Measurements from ENCODE around the gene KCNC4.

KCNC4 gene

DNA sequence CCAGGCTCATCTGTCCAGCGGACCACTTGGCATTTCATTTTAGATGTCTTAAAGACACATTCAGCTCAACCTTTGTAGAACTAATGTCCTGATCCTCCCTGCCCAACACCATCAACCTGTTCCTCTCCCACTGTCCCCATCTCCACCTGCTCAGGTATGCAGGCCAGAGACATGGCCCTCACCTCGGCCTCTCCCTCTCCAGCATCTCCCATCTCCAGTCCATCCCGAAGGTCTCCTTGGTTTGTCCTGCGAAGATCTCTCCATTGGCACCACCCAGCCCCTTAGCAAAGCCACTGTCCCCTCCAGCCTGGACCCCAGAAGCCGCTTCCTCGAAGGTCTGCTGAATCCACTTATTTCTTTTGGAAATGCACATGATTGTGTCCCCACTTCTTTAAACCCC lies 20.9 kb upstream of the KCNC4 start:
- no peak for DNase-seq

DNA sequence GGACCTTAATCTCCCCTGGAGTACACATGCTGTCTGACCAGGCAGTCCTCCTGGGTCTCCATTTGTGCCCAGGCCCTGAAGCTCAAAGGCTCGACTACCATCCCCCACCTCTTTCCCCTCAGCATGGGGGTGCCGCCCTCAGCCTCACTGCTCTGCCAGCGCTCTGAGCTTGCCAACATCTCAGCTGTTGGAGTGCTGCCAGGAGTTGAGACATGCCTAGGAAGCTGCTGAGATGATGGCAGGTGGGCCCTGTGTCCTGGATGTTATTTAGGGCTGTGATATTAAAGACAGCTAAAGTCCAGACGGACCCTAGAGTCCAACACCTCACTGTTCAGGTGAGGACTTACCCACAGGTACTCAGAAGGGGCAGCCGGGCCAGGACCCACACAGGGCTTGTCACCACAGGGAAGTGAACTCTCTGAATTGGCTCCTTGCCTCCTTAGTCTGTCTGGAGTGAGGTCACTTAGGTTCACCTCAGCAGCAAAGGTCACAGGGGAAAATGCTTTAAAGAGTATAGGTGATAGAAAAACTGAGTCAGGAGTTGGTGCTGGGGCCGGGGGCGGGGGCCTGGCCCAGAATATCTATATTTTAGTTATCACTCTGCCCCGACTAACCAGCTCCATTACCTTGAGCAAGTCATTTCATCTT lies 19.7 kb upstream of the KCNC4 start:
- no peak for DNase-seq

DNA sequence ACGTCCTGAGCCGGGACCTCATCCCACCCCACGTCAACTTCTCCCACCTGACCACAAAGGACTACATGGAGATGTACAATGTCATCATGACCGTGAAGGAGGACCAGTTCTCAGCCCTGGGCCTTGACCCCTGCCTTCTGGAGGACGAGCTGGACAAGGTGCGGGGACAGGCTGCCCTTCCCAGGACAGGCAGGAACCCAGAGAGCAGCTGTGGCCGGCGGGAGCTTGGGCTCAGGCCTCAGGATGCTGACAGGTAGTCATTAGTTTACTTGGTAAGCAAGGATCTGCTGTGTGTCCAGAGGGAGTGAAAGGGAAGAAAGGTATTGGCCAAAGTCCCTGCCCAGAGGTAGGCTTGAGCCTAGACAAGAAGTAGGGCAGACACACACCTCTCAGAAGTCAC lies 17.6 kb upstream of the KCNC4 start:
- DNase-seq: no peak

DNA sequence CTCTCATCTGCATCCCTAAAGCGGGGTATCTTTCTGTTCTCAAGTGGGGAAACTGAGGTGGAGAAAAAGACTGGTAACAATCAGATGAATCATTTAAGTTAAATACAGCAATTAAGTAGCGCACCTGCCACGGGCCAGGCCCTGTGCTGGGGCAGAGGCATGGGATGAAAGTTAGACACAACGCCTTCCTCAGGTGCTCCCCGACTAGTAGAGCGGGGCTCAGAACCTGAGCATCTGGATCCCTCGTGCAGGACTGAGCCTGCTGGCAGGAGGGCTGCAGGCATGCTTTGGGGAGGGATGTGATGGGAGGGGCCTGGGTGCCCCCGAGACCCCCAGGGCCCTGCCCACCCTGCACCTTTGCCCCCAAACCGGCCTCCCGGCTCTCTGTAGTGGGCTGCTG lies 14.9 kb upstream of the KCNC4 start:
- no peak for DNase-seq

DNA sequence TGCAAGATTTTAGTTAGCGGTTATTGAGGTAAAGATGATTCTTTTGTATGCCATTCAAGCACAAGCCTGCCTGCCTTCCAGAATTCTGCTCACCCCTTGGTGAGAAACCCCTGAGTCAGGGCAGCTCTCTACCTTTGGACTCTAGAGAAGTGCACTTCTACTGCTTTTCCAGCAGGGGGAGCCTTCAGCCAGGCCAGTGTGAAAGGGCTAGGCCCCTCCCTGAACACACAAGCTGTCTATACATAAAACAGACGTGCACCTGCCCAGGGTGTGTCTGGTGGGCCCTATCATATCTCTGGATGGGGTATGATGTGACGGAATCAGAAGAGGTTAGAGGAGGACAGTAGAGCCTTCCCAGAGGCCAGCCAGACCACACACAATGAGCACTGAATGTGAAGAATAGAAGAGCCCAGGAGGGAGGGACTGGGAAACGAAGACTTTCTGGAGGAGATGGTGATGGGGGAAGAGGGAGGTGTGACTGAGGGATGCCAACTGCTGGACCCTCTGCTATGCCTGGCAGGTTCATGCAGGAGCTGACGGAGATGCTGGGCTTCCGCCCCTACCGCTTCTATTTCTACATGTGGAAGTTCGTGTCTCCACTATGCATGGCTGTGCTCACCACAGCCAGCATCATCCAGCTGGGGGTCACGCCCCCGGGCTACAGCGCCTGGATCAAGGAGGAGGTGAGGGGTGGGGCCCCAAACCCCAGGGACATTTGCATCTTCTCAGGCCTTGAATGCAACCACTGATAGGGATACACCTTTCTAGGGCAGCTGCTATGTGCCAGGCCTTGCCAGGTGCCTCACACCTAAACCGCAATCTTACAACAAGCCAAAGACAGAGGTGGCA lies 13.0 kb upstream of the KCNC4 start:
- DNase-seq: peak; percentile 71 to 83

DNA sequence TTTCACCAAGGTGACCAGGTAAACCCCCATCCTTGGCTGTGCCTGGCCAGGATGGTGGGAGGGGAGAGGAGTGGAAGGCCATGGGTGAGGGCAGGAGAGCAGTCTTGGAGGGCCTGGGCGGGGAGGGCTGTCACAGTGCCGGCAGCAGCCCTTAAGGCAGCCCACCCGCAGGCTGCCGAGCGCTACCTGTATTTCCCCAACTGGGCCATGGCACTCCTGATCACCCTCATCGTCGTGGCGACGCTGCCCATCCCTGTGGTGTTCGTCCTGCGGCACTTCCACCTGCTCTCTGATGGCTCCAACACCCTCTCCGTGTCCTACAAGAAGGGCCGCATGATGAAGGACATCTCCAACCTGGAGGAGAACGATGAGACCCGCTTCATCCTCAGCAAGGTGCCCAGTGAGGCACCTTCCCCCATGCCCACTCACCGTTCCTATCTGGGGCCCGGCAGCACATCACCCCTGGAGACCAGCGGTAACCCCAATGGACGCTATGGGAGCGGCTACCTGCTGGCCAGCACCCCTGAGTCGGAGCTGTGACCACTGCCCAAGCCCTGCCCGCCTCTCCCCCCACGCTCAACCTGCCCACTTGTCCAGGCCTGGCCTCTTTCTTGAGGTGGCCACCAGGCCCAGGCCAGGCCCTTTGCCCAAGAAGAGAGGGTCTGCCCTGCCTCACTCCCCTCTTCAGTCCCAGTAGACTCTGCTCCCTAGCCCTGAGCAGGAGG lies 12.0 kb upstream of the KCNC4 start:
- DNase-seq: no peak

DNA sequence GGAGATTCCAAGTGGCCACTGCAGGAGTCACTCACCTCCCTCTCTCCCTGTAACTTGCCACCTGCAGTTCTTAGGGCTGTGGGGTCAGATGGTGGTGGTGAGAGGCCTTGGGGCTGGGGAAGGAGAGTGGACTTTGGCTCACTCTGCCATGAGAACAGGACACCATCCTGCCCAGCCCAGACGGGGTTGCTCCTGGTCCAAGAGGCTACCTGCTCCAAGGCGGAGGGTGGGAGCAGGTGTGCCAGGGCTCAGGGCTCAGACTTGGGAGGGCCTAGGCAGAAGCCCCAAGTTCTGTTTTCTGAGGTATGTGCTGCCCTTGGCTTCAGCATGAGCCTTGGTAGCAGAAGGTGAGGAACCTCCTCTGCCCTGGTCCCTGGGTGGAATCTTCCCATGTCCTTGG lies 11.4 kb upstream of the KCNC4 start:
- DNase-seq: no peak

DNA sequence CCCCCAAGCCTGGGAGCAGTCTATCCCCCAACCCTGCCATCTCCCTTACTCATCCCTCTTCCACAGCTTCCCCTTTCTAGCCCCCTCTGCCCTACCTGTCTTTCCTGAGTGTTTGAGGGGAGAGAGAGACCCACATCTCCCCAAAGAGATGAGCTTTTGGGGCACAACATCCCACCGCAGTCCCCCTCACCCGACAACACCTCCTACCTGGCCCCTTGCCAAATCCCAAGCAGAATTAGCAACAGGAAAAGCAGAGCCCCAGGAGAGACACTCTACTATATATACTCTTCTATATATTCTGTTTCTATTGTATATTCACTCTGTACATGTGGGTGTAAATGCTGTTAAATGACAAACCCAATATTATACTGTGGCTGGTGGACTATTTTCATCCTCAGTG lies 9.9 kb upstream of the KCNC4 start:
- DNase-seq: no peak

DNA sequence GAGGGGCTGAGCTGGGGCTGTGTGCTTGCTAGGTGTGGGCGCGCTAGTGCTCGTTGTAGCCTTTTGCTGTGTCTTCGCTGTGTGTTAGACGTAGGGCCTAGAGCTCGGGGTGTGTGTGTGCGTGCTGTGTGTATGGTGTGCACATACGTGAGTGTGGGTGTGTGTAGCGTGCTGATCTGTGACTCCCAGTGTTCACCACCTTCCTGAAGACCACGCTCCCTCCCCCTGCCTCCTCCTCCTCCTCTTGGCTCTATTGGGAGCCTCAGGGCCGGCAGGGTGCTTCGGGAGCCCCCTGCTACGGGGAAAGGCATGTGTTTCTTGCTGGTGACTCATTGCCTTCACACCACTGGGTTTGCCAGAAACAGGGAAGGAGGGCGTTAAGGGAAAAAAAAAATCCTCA lies 9.4 kb upstream of the KCNC4 start:
- no peak for DNase-seq

DNA sequence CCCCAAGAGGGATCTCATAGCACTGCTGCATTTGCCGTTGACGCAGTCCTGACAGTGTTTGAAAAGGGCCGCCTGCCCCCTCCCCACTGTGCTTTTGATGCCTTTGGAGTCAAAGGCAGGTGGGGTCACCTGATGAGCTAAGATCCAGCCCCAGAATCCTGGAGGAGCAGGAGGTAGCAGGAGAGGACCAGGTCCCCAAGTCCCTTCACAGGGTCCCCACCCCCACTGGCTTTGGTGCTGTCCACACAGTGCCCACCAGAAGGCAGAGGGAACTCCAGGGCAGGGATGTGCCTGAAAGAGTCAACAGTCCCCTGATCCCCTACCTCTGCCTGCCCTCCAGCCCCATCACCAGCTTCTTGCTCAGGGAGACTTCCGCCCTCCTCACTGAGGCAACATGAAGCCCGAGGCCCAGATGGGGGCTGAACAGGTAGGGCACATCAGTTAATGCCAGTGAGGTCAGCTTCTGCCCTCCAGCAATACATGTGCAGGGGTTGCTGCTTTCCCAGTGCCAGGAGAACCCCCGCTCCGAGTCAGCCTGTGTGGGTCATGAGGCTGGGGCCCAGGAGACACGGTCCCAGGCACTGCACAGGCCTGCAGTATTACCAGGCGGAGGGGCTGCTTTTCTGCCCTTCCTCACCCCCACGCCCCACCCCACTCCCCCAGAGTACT lies 8.8 kb upstream of the KCNC4 start:
- DNase-seq: no peak

DNA sequence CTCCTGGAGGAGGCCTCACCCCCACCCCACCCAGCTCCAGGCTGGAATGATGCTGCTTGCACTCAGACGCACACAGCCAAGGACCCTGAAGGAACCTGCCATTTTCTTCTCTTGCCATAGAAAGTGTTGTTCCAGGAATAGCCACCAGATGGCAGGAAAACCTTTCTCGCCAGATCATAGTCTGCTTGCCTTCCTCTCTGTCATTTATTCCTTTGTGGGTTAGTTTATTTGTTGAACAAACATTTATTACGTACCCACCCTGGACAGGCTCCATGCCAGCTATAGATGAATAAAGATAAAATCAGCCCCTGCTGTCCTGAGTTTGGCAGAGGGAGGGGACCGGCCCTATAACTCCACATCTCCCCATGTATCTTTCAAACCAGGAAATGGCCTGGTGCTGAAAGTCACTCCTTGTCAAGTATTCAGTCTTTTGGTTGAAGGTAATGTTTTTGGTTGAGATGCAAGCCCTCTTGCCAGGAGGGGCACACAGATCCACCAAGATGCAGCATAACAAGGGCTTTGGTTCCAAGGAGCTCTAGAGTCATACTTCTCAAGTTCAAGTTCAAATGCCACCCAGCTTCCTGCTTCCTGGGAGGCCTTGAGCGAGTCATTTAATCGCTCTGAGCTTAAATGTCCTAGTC lies 7.0 kb upstream of the KCNC4 start:
- DNase-seq: peak; percentile 69 to 78

DNA sequence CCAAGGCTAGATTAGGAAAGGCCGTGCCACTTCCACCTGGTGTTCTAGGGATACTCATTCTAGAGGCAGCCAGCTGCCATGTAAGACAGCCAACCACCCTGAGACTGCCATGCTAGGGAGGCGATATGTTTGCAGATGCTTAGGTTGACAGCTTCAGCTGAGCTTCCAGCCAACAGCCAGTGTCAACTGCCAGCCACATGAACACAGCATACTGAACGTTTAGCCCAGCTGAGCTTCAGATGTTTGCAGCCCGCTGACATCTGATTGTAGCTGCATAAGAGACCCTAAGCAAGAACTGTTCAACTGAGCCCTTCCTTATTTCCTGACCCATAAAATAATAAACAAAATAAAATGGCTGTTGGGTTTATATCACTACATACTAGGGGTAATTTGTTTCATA lies 5.0 kb upstream of the KCNC4 start:
- DNase-seq: no peak

DNA sequence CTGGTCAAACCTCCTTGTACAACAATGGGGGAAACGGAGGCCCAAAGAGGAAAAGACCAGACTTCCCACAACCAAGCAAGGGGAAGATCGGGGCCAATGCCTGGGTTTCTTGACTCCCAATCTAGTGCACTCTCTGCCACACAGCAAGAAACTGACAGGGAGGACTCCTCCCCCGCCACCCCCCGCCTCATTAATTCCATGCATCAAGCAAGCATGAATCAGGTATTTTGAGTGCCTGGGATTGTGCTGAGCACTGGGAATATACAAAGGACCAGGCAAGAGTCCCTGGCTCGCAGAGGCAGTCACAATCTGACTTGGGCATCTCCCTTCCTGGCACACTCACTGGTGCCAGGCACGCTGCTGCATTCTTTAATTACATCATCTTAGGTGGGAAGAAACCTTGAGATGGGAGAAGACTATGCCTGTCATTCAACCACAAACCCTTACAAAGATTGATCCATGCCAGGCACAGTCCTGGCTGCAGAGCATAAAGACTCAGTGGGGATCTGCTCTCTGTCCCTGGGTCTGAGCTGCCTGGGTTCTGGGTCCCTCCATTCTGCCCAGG lies 4.4 kb upstream of the KCNC4 start:
- DNase-seq: no peak

DNA sequence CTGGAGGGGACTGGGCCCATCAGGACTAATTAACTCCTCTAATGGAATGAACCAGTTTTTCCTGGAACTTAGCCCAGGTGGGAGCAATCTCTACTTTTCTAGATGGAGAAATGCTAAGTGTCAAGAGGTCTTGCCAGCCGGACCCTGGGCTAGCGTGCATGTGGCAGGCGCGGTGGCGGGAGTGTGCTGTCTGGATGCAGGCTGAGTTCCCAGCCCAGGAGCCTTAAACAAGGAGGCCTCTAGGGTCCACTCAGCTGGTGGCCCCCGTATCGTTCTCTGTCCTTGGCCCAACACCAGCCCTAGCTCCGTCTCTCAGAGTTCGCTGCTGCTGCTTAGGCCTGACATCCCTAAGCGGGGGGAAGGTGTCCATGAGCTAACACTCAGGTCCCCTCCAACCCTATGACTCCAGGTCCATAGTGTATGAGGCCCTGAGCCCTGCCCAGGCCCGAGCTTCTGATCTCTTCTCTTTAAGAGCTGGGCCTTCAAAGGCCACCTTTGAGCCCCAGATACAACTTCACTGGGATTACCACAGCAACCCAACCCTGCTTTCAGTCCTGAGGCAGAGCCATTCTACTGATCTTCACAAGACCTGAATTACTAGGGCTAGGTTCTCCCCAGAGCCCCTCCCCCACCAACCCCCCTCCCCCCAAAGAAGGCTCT lies 3.7 kb upstream of the KCNC4 start:
- no peak for DNase-seq

DNA sequence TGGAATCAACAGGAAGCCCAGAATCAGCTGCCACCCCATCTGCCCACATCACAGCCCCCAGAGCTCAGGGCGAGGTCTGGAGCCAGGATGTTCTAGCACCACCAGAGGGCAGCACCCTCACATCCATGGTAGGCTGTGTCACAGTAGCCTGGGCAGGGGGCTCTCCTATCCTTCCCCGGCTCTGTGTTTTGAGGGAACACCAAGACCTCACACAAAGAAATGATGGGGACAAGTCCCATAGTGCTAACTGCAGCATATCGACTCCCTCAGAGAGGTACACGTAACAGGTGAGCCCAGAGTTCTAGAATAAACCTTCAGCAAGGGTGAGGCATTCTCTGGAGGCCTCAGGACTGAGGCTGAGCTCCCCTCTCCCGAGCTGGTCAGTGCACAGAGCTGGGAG lies 2.3 kb upstream of the KCNC4 start:
- peak; percentile 48 to 56 for DNase-seq

DNA sequence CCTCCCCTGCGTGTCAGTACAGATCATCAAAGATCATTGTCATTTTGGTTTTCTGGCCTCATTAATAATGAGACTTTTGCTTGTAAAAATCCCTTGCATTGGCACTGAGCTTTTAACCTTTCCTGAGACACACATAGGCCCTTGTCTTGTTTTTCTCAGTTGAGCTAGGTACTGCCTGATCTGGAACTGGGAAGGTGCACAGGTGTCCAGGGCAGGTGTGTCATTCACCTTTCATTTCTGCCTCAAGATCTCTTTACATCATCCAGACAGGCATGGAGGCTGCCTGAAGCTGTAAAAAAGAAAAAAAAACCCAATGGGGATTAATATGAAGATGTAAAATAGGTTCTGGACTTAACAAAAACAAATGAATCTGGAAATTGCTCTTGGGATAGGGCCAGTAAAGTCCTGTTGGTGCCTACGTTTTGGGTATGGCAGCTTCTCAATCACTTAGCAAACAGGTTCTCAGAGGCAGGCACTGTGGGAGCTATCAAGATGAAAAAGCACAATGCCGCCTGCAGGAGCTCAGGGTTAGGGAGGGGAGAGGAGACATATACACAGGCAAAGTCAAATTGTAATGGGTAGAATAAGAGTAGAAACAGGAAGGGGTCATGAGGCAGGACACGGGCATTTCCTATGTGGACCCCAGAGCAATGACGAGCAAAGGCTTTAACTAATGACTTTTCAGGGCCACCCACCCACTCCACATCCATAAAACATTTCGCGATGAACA lies 1.0 kb upstream of the KCNC4 start:
- DNase-seq: no peak

DNA sequence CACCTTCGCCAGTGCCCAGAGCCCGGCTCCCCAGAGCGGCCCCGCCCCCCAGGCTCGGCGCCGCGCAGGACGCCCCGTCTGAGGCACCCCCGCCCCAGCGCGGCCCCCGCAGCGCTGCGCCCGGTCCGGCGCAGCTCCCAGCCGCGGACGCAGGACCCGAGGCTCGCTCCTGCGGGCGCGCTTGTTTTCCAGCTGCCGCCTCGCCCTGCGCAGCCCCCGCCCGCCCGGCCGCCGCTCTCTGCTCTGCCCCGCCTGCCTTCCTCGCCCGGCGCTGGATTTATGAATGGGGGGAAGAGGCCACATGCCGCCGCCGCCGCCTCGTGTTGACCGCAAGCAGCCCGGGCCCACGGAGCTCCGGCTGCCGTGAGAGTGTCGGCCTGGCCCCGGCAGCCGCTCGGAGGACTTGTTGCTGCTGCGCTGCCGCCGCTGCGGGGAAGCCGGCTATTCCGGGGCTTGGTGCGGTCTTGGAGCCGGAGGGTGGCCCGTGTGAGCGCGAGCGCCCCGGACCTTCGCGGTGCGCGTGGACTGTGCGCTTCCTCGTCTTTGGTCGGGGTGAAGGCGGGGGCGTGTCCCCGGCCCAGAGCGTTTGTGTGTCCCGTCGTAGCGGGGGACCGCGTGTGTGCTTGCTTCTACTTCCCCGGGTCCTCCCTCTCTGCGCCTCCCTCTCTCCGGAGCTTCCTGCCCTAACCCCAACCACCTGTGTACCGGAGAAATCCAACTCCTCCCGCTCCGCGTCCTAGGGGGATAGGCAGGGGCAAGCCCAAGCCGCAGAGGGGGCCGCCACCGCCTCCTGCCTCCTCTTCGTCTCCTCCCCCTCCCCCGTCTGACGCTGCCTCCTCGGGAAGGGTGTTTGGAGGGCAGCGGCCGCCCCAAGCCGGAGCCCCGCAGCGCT lies 736 bp downstream of the KCNC4 start:
- DNase-seq: peak; percentile 27 to 55

DNA sequence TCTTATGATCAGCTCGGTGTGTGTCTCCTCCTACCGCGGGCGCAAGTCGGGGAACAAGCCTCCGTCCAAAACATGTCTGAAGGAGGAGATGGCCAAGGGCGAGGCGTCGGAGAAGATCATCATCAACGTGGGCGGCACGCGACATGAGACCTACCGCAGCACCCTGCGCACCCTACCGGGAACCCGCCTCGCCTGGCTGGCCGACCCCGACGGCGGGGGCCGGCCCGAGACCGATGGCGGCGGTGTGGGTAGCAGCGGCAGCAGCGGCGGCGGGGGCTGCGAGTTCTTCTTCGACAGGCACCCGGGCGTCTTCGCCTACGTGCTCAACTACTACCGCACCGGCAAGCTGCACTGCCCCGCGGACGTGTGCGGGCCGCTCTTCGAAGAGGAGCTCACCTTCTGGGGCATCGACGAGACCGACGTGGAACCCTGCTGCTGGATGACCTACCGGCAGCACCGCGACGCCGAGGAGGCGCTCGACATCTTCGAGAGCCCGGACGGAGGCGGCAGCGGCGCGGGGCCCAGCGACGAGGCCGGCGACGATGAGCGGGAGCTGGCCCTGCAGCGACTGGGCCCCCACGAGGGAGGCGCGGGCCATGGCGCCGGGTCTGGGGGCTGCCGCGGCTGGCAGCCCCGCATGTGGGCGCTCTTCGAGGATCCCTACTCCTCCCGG lies 1.5 kb downstream of the KCNC4 start:
- no peak for DNase-seq

Data from Kasumi-1 (cell line).